HUES6 (cell line): ENCODE results near the gene ASB7.

Source experiments
- H3K27ac ChIP-seq: 2 replicates; pipeline ENCODE4 v1.7.0; 2013; ENCODE audit warnings: low read depth, mild to moderate bottlenecking, low read length, inconsistent platforms
- H3K27me3 ChIP-seq: 2 replicates; pipeline ENCODE4 v1.6.1; 2013; ENCODE audit warnings: low read length; ENCODE audit not compliant: control insufficient read depth, insufficient read depth
- H3K36me3 ChIP-seq: 2 replicates; pipeline ENCODE4 v1.6.1; 2013; ENCODE audit warnings: low read length; ENCODE audit not compliant: control insufficient read depth, insufficient read depth
- H3K4me1 ChIP-seq: 2 replicates; pipeline ENCODE4 v1.6.1; 2013; ENCODE audit warnings: low read length; ENCODE audit not compliant: control insufficient read depth, insufficient read depth
- H3K4me3 ChIP-seq: 2 replicates; pipeline ENCODE4 v1.5.1; 2013; ENCODE audit warnings: low read depth, low read length
- H3K9ac ChIP-seq: one replicate; pipeline ENCODE4 v1.6.1; 2013; ENCODE audit warnings: mild to moderate bottlenecking, low read length
- H3K9me3 ChIP-seq: 2 replicates; pipeline ENCODE4 v1.6.1; 2013; ENCODE audit warnings: low read depth, low read length; ENCODE audit not compliant: control insufficient read depth, insufficient read depth

The ASB7 gene

GRCh38 chr15:100650685-100651084 is 48.3 kb downstream of the ASB7 start:
- no peaks in the 10 kb centered on the region for H3K9me3 ChIP-seq
- peaks cover 4% of the 10 kb centered on the region; the same call in 1 of the 2 replicates for H3K36me3 ChIP-seq
- no peak overlapping the region for H3K9ac ChIP-seq

GRCh38 chr15:100651253-100651652 is 48.9 kb downstream of the ASB7 start:
- Histone ChIP-seq H3K27me3 (no peaks in the 10 kb centered on the region), H3K36me3 (peaks cover 4% of the 10 kb centered on the region; the same call in 1 of the 2 replicates), H3K27ac (no peak overlapping the region), H3K9ac (no peak overlapping the region), H3K4me1 (no peaks in the 10 kb centered on the region), H3K4me3 (no peak overlapping the region), H3K9me3 (no peaks in the 10 kb centered on the region)

More at GRCh38 chr15:100650685-100651084, 48.3 kb downstream of the ASB7 start:
- H3K27me3 ChIP-seq: no peaks in the 10 kb centered on the region
- no peak overlapping the region for H3K4me3 ChIP-seq
- no peaks in the 10 kb centered on the region for H3K4me1 ChIP-seq
- H3K27ac ChIP-seq: no peak overlapping the region

GRCh38 chr15:100652116-100652515 is 49.7 kb downstream of the ASB7 start:
- Histone ChIP-seq H3K36me3 (peaks cover 4% of the 10 kb centered on the region; the same call in 1 of the 2 replicates), H3K9ac (no peak overlapping the region), H3K4me3 (no peak overlapping the region), H3K4me1 (no peaks in the 10 kb centered on the region), H3K27me3 (no peaks in the 10 kb centered on the region), H3K9me3 (no peaks in the 10 kb centered on the region), H3K27ac (no peak overlapping the region)

GRCh38 chr15:100653608-100654007 is 51.2 kb downstream of the ASB7 start:
- Histone ChIP-seq H3K4me1 (no peaks in the 10 kb centered on the region; the same call in 1 of the 2 replicates), H3K9ac (no peak overlapping the region), H3K9me3 (no peaks in the 10 kb centered on the region), H3K27me3 (no peaks in the 10 kb centered on the region), H3K36me3 (no peaks in the 10 kb centered on the region), H3K4me3 (no peak overlapping the region), H3K27ac (no peak overlapping the region)

GRCh38 chr15:100658895-100659294 is 56.5 kb downstream of the ASB7 start:
- Histone ChIP-seq H3K9me3 (no peaks in the 10 kb centered on the region), H3K4me3 (no peak overlapping the region), H3K27ac (no peak overlapping the region), H3K36me3 (no peaks in the 10 kb centered on the region), H3K4me1 (peaks cover 8% of the 10 kb centered on the region; the same call in 1 of the 2 replicates), H3K9ac (no peak overlapping the region), H3K27me3 (no peaks in the 10 kb centered on the region)

GRCh38 chr15:100661156-100661555 is 58.8 kb downstream of the ASB7 start:
- Histone ChIP-seq H3K27ac (no peak overlapping the region), H3K9ac (no peak overlapping the region), H3K4me3 (no peak overlapping the region), H3K27me3 (no peaks in the 10 kb centered on the region), H3K9me3 (no peaks in the 10 kb centered on the region), H3K36me3 (no peaks in the 10 kb centered on the region), H3K4me1 (peaks cover 8% of the 10 kb centered on the region; the same call in 1 of the 2 replicates)

GRCh38 chr15:100663086-100663914 is 60.9 kb downstream of the ASB7 start:
- no peak overlapping the region for H3K27ac ChIP-seq
- no peaks in the 10 kb centered on the region for H3K9me3 ChIP-seq
- no peak overlapping the region for H3K4me3 ChIP-seq
- H3K9ac ChIP-seq: no peak overlapping the region
- H3K4me1 ChIP-seq: peaks cover 8% of the 10 kb centered on the region; the same call in 1 of the 2 replicates
- H3K27me3 ChIP-seq: no peaks in the 10 kb centered on the region
- H3K36me3 ChIP-seq: no peaks in the 10 kb centered on the region

- Histone ChIP-seq H3K9me3 (no peaks in the 10 kb centered on the region), H3K4me1 (peaks cover 8% of the 10 kb centered on the region; the same call in 1 of the 2 replicates), H3K27me3 (no peaks in the 10 kb centered on the region), H3K4me3 (no peak overlapping the region), H3K9ac (no peak overlapping the region), H3K27ac (no peak overlapping the region), H3K36me3 (no peaks in the 10 kb centered on the region)
These were observed 61.5 kb downstream of the ASB7 start for GRCh38 chr15:100663915-100664281.

- Histone ChIP-seq H3K27me3 (no peaks in the 10 kb centered on the region), H3K9me3 (no peaks in the 10 kb centered on the region), H3K9ac (no peak overlapping the region), H3K36me3 (no peaks in the 10 kb centered on the region), H3K27ac (no peak overlapping the region), H3K4me1 (peaks cover 8% of the 10 kb centered on the region; the same call in 1 of the 2 replicates), H3K4me3 (no peak overlapping the region)
These were observed 63.2 kb downstream of the ASB7 start for GRCh38 chr15:100665570-100665969.

- Histone ChIP-seq H3K27me3 (no peaks in the 10 kb centered on the region), H3K27ac (no peak overlapping the region), H3K9ac (no peak overlapping the region), H3K36me3 (no peaks in the 10 kb centered on the region), H3K9me3 (no peaks in the 10 kb centered on the region), H3K4me3 (no peak overlapping the region), H3K4me1 (peaks cover 8% of the 10 kb centered on the region; the same call in 1 of the 2 replicates)
These were observed 65.3 kb downstream of the ASB7 start for GRCh38 chr15:100667405-100668347.
